Measurements from ENCODE around the gene DNAJC13.
A peak's percentile ranks its signal among the peaks of the same experiment; 100 is the strongest.

DNAJC13 gene

GRCh38 chr3:132461544-132461943 lies 44.2 kb downstream of the DNAJC13 start:
- no peak for DNase-seq (ENCODE audit: low read depth in 2 of 2)

- DNase-seq (ENCODE audit: low read depth in 2 of 2), result no peak
These were observed 46.8 kb downstream of the DNAJC13 start for GRCh38 chr3:132464066-132464465.

GRCh38 chr3:132469326-132469725 lies 52.0 kb downstream of the DNAJC13 start:
- DNase-seq (ENCODE audit: low read depth in 2 of 2), result no peak

DNA sequence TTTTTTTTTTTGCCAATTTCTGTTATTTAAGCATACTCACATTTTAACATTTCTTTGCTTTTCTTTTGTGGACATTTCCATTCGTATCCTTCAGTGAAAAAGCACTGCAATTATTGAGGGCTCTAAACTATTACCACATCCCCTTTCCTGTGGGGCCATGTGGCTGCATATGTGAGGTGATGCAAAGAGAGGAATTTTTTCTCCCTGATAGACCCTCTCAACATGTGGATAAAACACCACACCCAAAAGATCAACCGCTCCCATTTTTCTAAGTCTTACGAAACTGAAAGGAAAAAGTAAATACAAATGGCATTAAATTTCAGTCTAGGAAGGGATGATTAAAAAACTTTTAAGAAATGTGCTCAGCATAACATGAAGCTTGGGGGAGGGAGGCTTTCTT lies 68.8 kb downstream of the DNAJC13 start:
- DNase-seq (ENCODE audit: low read depth in 2 of 2), result no peak

GRCh38 chr3:132488151-132488550 lies 70.8 kb downstream of the DNAJC13 start:
- DNase-seq (ENCODE audit: low read depth in 2 of 2), result no peak

DNA sequence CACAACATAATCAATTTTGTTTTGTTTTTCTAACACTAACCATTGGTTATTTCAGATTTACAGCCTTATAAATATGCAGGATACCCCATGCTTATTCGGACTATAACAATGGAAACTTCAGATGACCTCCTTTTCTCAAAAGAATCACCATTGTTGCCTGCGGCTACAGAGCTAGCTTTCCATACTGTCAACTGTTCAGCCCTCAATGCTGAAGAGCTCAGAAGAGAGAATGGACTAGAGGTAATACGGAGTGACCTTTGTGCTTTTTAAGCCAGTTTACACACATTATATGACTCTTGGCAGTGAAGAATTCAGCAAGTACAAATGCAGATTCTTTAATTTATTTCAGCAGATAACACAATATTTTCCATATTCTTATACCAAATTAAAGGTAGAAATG lies 81.8 kb downstream of the DNAJC13 start:
- no peak for DNase-seq (ENCODE audit: low read depth in 2 of 2)

GRCh38 chr3:132503559-132503958 lies 86.3 kb downstream of the DNAJC13 start:
- no peak for DNase-seq (ENCODE audit: low read depth in 2 of 2)

DNA sequence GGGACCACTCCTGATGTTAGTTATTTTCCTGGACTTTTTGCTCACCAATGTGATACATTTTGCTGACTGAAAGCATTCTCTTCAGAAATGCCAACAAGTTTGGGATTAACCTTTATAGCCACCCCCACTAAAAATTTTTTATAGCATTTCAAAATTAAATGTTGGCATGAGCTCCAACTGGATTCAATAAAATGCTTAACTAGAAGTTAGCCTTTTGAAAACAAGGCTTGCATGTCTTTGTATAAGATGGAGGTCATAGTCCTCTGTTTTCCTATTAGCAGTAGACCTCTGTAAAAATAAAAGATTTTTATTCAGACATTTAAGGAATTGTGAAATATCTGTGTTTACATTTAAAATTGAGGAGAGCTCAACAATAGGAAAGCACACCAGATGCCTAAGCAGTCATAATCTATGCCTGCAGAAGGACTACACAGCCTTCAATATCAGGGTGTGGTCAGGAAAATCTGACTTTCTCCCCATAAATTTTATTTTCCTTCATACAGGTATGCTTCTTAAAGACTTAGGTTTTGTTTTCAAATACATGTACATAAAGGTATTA lies 87.2 kb downstream of the DNAJC13 start:
- no peak for DNase-seq (ENCODE audit: low read depth in 2 of 2)

- DNase-seq (ENCODE audit: low read depth in 2 of 2), result no peak
These were observed 90.4 kb downstream of the DNAJC13 start for GRCh38 chr3:132507657-132508056.

GRCh38 chr3:132509096-132509495 lies 91.8 kb downstream of the DNAJC13 start:
- no peak for DNase-seq (ENCODE audit: low read depth in 2 of 2)

DNA sequence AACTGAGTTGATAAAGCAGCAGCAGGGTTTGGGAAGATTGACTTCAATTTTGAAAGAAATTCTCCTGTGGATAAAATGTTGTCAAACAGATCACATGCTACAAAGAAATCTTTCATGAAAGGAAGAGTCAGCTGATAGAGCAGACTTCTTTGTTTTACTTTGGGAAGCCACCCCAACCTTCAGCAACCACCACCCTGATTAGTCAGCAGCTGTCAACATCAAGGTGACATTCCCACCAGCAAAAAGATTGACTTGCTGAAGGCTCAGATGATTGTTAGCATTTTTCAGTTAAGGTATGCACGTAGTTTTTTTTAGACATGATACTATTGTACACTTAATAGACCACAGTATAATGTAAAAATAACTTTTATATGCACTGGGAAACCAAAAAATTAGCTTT lies 92.2 kb downstream of the DNAJC13 start:
- no peak for DNase-seq (ENCODE audit: low read depth in 2 of 2)

DNA sequence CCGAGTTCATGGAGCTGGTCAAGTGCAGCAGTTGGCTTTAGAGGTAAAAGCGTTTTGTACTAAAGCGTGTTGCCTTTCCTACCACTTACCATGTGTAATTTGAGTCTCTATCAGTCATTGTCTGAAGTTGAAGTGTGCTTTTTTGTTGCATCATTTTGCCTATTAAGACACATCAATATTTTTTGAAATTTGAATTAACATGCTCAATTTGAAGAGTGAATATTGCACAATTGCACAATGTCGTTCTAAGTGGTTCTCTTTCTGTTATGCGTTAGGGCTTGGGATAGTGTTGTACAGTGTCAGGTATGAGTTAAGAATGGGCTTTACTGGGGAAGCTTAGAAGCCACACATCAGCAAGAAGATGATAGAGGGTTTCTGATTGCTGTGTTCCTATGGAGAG lies 95.8 kb downstream of the DNAJC13 start:
- DNase-seq (ENCODE audit: low read depth in 2 of 2), result no peak

- DNase-seq (ENCODE audit: low read depth in 2 of 2), result no peak
These were observed 100.0 kb downstream of the DNAJC13 start for GRCh38 chr3:132517311-132517710.

GRCh38 chr3:132519914-132520313 lies 102.6 kb downstream of the DNAJC13 start:
- DNase-seq (ENCODE audit: low read depth in 2 of 2), result no peak

- no peak for DNase-seq (ENCODE audit: low read depth in 2 of 2)
These were observed 104.6 kb downstream of the DNAJC13 start for GRCh38 chr3:132521901-132522300.

- DNase-seq (ENCODE audit: low read depth in 2 of 2), result no peak
These were observed 105.1 kb downstream of the DNAJC13 start for GRCh38 chr3:132522353-132522752.

DNA sequence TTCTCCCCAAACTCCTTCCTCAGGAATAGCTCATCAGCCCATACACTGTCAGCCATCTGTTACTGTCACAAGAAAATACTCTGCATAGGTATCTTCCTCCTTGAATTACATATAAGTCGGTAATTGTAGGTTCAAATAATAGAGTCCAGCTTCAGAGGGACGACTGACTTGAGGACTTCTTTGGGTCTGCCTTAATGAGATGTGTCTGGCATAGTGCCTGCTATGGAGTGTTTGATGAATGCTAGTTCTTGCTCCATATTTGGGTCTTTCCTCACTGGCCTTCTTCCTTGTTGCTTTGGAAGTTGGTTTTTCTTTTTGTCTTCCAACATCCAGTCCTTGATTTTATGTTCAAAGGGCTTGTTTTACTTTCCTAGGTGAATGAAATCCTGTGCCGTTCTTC lies 113.3 kb downstream of the DNAJC13 start:
- DNase-seq (ENCODE audit: low read depth in 2 of 2), result no peak

GRCh38 chr3:132535575-132536441 lies 118.5 kb downstream of the DNAJC13 start:
- DNase-seq (ENCODE audit: low read depth in 2 of 2), result peak in 1 of 2 donors; percentile 37

DNA sequence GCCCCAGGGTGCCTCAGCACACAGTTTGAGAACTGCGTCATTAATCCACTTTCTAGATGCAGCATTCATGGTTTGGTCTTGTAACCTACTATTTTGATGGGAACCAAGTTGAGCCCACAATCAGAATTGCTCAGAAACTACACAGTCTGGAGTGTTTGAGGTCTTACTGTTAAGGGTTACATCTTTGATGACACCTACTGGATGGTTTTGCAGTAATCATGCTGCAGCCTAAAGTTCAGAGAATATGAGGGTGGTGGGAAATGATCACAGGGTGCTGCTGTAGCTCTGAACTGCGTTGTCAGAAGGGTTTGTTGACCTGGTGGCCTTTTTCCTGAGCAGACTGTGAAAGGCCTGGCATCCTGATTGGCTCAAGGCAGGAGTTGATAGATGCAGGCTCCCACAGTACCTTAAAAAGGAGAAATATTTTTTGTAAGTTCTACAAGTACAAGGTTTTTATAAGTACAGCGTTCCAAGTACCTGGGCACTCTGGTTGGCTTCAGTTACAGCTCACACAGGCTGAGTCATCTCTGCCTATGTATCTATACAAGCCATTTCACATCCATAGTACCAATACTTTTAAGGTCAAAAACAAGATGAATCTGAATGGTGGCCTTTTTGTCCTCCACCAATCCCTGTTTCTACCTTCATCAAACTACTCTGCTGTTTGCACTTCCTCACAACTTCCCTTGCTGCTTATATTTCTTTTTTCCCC lies 119.3 kb downstream of the DNAJC13 start:
- DNase-seq (ENCODE audit: low read depth in 2 of 2), result no peak

DNA sequence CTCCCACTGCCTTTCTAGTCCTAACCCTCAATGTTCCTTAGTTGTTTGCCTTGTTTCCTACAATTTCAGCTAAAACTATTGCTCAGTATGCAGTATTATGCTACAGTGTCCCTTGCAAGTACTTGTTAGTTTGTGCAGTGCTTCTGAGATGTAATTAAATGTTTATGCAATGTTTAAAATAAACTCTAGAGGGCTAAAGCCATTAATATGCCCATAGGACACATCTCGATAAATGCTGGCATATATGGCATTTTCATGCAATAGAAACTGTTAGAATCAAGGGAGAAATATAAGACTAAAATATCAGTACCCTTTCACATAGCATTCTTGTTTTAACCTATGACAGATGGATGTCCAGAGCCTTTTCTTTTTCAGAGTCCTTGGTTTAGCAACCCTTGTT lies 120.0 kb downstream of the DNAJC13 start:
- no peak for DNase-seq (ENCODE audit: low read depth in 2 of 2)

DNA sequence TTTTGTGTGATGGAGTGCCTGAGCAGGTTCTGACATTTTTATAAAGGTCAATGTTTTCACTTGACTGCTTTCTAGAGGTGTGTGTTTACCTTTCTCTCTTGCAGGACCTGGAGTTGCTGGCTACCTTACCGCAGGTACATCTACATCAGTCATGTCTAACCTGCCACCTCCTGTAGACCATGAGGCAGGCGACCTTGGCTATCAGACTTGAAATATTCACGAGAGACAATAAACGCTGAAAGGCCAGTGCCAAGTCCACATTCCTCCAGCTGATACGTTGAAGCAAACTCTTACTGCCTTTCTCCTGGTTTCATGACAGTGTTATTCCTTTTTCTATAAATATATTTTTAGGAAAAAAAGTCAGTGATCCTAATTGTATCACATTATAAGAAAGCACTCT lies 120.8 kb downstream of the DNAJC13 start:
- no peak for DNase-seq (ENCODE audit: low read depth in 2 of 2)

- DNase-seq (ENCODE audit: low read depth in 2 of 2), result no peak
These were observed 122.4 kb downstream of the DNAJC13 start for GRCh38 chr3:132539681-132540080.

DNA sequence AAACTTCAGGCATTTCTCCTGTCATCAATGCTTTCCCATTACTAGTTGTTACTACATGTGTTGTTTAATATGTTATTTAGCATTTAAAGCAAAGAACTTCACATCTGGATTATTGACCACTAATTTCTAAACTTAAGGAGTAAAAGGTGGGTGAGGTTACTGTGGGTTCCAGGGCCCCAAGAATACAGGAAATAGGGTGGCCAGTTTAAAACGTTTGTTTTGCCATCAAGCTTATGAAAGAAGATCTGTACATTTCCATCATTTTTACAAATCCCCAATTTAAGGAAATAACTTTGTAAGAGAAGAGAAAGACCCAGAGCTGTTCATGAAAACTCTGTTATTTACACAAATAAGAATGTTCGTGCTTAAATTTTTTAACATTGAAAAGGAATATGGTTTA lies 125.3 kb downstream of the DNAJC13 start:
- DNase-seq (ENCODE audit: low read depth in 2 of 2), result no peak

All from stimulated activated CD8-positive, alpha-beta memory T cell treated with anti-CD3 and anti-CD28 coated beads, Interleukin-7, amount 100 ng/mL, for 4 hours (primary cell).